HG02938 (cell line): ENCODE measurements around the gene ZNF787.
"Not testable (repeated sequence)": the region's sequence is repeated elsewhere in the genome, so short reads cannot be mapped to it uniquely, and the experiment has no call there.

Experiments
- ATAC-seq: cut with Tn5 transposase; IDR thresholded peaks from one replicate; pipeline ENCODE4 v1.9.1; 2021; ENCODE audit warnings: mild to moderate bottlenecking, moderate library complexity; ENCODE audit not compliant: unreplicated experiment

ZNF787 gene

DNA sequence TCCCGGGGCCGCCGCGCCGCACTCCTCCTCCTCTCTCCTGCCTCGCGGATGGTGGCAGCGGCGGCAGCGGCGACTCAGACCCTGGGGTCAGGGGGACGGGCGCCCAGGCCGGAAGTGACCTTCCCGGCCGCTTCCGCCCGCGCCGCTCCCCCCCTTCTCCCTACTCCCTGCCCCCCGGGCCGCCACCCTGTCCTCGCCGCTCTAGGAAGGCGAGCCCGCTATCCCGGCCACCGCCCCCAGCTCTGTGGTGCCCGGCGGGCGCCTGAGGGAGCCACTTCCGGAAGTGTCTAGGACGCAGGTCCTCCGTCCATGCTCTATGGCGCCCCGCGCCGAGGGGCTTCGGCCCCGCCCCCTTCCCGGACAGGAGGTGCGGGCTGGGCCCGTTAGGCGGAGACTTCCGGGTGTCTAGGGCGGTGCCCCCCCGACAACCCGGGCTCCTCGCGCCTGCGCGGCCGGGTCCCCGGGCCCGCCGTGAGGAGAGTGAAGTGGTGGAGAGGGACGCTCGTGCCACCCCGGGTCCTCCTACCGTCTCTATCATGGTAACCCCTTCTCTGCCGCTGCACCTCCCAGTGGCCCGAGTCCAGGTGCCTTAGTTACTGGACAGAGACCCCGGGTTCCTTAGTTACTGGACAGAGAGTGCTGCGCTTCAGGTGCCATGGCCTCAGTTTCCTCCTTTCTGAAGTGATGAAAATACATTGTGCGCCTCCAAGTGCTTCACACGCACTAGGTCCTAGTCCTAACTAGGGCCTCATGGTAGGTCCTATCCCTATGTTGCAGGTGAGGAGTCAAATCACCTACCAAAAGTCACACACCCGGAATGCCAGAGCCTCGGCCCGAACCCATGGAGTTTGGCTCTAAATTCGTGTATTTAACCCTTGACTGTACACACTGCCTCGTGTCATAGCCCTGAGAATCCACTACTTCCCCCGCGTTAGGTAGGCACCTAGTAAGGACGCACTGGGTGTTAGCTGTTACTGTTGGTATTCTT, at the start of gene ZNF787:
TSS of gene ZNF787 (minus strand) at position 116 of the 988 bp plus-strand sequence. CDS start 18,078 bp downstream, outside the sequence.
- peak; percentile 81 for ATAC-seq

DNA sequence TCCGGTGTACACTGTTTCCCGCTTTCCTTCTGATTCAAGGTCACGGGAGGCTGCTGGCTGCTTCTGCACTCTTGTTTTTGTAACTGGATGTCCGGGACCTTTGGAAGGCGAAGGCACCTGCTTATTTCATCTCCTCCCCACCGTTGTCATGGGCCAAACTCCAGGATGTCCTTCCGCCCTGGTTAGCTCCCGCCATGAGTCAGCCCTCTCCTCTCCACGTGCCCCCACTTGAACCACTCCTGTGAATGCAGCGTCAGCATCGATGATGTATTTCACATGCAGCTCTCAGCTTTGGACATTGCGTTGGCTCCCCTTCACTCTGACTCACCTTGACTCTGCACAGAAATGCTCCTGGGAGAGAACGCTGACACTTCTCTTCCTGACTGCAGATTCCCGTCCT, 49.2 kb upstream of the ZNF787 start:
- no peak for ATAC-seq

DNA sequence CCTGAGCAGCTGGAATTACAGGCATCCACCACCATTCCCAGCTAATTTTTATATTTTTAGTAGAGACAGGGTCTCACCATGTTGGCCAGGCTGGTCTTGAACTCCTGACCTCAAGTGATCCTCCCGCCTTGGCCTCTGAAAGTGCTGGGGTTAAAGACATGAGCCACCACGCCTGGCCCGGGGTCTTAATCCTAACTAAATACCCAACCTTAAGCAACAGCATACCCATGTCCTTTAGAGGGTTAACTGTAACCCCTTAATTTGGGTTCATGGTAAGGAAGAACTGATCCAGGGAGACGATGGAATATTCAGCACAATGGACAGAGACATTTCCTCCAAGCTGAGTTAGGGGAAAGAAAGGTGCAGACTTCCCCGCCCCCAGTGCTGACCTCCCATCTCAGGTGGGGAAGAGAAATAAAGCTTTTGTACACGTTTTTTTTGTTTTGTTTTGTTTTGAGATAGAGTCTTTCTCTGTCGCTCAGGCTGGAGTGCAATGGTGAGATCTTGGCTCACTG, 46.0 kb upstream of the ZNF787 start:
- no peak for ATAC-seq

DNA sequence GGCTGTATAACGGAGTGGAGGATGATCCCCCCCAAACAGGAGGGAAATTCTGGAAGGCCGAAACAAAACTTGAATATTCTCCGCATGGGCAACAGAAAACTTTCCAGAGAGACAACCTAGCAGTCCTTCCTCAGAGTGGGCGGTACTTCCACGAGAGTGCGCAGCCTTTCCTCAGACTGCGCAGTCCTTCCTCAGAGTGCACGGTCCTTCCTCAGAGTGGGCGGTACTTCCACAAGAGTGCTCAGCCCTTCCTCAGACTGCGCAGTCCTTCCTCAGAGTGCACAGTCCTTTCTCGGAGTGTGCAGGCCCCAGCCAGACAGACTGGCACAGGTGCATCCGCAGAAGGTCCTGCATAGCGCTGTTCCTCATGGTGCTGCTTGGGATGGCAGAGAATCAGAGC, 42.0 kb upstream of the ZNF787 start:
- ATAC-seq, result no peak

DNA sequence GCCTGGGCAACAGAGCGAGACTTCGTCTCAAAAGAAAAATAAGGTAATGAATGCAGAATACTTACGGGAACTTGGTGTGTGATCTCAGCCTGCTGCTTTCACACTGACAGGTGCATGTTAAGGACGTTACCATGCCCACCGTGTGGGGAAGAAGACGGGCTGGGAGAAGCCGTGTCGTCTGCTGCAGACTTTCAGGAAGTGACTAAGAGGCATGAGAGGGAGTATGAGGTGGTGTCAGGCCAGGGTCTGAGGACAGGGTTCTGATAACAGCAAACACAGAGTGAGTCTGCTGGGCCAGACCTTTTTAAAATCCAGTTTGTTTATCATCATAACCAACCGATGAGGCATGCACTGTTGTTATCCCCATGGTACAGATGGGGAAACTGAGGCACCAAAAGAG, 41.2 kb upstream of the ZNF787 start:
- no peak for ATAC-seq

DNA sequence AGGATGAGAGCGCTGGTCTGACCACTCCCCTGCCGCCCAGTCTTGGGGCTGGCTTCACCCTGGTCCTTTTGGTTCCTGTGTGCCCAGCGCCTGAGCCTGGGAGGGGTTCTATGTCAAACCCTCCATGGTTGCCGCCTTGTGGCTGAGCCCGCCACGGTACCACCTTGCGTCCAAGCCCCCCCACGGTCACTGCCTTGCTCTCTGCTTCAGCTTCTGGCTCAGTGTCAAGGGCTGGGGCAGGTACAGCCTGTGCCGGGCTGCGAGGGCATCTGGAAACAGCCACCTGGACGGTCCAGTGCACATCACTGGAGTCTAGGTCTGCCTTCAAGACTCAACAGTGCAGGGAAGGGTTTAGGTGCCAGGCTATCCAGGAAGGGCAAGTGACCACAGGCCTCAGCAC, 40.4 kb upstream of the ZNF787 start:
- no peak for ATAC-seq

DNA sequence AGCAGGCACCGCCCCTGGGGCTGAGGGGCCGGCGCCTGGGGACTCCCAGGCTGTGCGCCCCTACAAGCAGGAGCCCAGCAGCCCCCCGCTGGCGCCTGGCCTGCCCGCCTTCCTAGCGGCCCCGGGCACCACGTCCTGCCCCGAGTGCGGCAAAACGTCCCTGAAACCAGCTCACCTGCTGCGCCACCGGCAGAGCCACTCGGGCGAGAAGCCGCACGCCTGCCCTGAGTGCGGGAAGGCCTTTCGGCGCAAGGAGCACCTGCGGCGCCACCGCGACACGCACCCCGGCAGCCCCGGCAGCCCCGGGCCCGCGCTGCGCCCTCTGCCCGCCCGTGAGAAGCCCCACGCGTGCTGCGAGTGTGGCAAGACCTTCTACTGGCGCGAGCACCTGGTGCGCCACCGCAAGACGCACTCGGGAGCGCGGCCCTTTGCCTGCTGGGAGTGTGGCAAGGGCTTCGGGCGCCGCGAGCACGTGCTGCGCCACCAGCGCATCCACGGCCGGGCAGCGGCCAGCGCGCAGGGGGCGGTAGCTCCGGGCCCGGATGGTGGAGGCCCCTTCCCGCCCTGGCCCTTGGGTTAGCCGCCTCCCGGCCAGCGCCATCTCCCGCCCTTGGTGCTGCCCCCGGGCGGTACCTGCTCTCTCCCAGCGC, 38.7 kb upstream of the ZNF787 start:
- ATAC-seq, result no peak

DNA sequence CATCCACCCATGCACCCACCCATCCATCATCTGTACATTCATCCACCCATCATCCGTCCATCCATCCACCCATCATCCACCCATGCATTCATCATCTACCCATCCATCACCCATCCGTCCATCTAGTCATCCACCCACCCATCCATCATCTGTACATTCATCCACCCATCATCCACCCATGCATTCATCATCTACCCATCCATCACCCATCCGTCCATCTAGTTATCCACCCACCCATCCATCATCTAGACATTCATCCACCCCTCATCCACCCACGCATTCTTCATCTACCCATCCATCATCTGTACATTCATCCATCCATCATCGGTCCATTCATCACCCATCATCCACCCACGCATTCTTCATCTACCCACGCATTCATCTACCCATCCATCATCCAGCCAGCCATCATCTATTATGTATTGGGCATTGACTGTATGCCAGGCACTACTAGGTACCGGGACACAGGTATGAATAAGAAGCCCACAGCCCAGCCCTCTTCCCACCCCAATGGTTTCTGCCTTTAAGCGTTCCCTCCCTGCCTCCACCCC, 38.0 kb upstream of the ZNF787 start:
- ATAC-seq, result no peak

DNA sequence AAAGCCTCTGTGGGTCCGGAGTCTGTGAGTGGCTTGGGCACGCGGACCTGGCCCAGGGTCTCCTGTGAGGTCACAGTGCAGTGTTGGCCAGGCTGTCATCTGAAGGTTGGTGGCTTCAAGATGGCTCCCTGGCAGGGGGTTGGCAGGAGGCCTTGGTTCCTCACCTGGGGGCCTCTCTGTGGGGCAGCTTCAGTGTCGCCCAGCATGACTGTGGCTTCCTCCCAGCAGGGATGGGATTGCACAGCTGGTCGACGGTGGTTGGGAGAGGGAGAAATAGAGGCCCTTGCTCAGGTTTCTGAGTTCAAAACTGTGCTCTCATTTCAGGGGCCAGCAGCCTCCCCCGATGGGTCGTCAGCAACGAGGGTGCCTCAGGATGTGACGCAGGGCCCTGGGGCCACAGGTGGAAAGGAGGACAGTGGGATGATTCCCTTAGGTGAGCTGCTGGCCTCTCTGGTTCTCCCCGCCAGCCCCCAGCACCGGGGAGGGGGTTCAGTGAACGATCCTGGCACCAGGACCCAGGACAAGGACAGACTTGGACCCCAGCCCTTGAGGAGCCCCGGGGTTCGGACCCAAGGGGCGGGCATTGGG, 37.2 kb upstream of the ZNF787 start:
- no peak for ATAC-seq

DNA sequence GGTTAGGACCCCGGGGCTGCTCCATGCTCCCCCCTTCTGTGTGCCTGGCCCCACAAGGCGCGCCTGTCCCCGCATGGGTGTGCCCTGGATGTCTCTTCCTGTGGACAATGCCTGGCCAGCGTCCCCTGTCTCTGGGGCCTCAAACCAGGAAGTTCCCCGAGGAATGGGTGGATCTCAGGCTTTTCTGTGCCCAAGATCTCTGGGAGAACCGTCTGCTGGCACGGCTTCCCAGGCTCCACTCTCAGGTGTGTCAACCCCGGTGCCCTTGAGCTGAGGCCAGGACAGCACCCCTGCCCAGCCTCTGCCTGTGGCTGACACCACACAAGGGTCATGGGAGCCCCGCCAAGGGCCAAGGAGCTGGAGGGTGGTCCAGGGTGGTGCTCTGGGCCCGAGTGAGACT, 35.7 kb upstream of the ZNF787 start:
- no peak for ATAC-seq

DNA sequence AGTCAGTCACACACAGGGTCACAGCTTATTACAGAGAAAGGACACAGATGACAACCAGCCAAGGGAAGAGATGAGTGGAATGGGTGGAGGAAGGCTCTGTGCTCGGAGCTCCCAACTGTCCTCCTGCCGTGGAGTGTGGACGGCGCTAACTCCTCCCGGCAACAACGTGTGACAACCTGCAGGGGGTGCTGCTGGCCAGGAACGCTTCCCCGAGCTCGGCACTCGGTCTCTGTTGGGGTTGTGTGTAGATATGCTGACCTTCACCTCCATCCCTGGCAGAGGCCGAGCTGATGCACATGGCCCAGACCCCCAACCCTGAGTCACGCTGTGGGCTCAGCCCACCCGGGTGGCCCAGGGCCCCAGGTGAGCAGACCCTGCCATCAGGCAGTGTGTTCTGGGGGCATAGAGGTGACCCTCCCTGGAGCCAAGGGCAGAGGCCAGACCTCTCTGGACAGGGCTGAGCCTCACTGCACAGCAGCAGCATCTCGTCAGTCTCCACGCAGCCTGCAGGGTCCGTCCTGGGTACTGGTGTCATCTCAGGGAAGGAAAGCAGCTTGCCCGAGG, 34.1 kb upstream of the ZNF787 start:
- no peak for ATAC-seq

DNA sequence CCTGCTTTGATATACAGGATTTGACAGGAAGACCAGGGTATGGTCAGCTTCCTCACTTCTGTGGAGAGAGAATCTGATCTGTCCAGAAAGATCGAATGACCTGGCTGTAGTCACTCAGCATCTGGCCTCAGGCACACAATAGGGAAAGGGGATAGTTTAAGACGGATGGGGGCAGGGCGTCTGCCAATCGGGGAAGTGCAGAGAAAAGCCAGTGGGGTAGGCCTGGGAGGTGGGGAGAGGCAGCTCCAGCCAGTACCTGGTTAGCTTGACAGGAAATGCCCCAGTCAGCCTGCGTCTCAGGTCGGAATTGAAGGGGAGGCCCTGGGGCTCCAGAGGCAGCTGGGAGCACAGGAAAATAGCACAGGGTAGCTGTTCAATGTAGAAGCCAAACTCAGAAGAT, 32.4 kb upstream of the ZNF787 start:
- no peak for ATAC-seq

DNA sequence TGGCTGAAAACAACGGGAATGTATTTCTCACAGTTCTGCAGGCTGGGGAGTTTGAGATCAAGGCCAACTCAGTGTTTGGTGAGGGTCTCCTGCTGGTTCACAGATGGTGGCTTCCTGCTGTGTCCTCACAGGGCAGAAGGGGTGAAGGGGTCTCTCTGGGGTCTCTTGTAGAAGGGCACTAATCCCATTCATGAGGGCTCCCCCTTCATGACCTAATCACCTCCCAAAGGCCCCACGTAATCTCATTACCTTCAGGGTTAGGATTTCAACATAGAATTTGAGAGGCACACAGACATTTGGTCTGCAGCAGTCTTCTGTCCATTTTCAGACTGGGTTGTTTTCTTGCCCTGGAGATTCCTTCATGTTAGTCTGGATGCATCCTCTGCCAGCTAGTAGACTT, 31.5 kb upstream of the ZNF787 start:
- no peak for ATAC-seq

DNA sequence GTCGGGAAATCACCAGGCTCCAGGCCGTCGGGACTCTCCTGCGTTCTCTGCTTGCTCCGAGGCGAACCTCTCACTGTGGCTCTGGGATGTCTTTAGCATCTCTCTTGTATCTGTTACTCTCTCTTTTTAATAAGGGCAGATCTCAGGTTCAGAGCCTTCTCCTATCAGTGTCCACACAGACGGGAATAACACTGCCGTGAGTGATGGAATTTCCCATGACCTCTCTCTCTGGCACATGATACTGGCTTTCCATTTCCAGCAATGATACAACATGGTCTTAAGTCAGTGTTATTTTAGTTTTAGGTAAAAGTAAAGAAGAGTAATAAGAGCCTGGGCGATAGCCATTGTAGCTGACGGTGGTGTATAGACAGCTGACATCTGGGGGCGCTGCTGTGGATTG, 29.3 kb upstream of the ZNF787 start:
- ATAC-seq, result no peak

DNA sequence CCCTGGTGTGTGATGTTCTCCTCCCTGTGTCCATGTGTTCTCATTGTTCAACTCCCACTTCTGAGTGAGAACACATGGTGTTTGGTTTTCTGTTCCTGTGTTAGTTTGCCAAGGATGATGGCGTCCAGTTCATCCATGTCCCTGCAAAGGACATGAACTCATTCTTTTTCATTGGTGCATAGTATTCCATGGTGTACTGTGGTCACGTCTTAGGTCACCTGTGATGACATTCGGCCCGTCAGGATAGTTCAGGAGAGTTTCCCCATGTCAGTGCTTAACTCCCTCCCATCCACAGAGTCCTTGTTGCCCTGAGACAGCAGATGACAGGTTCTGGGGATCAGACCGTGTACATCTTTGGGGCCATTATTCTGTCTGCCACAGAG, 28.6 kb upstream of the ZNF787 start:
- no peak for ATAC-seq

DNA sequence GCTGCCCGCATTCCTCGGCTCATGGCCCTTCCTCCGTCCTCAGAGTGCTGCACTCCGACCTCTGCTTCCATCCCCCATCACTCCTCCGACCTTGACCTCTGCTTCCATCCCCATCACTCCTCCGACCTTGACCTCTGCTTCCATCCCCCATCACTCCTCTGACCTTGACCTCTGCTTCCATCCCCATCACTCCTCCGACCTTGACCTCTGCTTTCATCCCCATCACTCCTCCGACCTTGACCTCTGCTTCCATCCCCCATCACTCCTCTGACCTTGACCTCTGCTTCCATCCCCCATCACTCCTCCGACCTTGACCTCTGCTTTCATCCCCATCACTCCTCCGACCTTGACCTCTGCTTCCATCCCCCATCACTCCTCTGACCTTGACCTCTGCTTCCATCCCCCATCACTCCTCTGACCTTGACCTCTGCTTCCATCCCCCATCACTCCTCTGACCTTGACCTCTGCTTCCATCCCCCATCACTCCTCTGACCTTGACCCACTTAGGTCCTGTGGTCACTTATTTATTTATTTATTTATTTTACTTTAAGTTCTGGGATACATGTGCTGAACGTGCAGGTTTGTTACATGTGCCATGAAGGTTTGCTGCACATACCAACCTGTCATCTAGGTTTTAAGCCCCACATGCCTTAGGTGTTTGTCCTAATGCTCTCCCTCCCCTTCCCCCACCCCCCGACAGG, 28.0 kb upstream of the ZNF787 start:
- not testable (repeated sequence) for ATAC-seq

DNA sequence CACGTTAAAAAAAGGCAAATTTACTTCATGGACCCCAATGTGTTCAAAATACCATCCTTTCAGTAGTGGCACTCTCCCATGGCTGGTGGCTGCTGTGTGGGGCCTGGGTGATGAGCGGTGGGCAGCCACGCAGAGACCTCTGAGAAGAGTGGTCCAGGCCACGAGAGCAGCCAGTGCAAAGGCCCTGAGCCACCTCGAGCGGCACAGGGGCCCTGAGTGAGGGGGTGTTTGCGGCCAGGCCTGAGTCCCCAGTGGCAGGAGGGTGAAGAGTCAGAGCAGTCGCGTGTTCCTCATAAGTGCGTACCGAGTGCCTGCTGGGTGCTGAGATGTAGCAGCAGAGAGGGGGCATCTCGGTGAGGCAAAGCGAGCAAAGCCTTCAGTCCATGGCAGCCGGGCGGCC, 27.0 kb upstream of the ZNF787 start:
- ATAC-seq, result no peak

DNA sequence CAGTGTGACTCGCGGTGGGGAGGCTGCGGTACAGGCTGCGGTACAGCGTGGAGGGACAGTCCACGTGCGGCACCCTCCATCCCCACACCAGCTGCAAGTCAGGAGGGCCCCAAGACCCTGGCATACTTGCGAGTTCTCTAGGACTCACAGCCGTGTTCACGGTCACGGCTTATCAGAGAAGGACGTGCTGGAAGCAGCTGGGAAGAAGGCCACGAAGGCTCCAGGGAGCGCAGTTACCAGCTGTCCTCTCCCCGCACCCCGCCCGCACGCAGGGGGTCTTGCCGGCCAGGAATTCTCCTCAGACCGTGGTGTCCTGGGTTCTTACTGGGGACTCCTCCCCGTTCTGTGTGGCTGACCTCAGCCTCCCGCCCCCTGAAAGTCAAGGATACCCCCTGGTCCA, 26.2 kb upstream of the ZNF787 start:
- ATAC-seq, result no peak

DNA sequence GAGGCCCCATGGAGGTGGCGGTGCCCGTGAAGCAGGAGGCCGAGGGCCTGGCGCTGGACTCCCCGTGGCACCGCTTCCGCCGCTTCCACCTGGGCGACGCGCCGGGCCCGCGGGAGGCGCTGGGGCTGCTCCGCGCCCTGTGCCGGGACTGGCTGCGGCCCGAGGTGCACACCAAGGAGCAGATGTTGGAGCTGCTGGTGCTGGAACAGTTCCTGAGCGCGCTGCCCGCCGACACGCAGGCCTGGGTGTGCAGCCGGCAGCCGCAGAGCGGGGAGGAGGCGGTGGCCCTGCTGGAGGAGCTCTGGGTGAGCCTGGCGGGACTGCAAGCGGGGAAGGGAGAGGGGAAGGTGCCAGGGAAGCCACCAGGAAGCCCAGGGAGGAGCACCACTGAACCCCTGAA, 25.8 kb upstream of the ZNF787 start:
- no peak for ATAC-seq

DNA sequence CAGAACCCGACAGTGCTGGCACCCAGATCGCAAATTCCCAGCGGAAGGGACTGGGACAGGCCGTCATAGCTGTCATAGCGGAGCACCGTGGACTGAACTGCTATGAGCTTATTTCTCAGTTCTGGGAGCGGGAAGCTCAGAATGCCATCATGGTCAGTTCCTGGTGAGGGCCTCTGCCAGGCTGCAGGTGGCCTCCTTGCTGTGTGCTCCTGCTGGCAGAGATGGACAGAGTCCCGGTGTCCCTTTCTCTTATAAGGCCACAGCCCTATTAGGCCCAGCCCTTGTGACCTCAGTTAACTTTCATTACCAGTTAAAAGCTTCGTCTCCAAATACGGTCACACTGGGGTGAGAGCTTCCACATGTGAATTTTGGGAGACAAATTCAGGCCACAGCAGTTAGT, 24.6 kb upstream of the ZNF787 start:
- no peak for ATAC-seq
